Common myeloid progenitor, CD34-positive (primary cell): ENCODE data around the gene MTPN.

Experiments
- CTCF ChIA-PET: fragments of 350-600 bp; sonication (Branson Sonifier 250); formaldehyde crosslinking; loops from one replicate; lab custom pipeline; 2021; ENCODE audit warnings: antibody characterized with exemption; lab: Charles Lee
- POLR2A ChIA-PET: fragments of 350-600 bp; sonication (Branson Sonifier 250); formaldehyde crosslinking; loops from one replicate; lab custom pipeline; 2021; ENCODE audit warnings: antibody characterized with exemption; lab: Charles Lee
- DNase-seq, 3 donors: peaks; one replicate each; pipeline versions ENCODE4 v3.0.0 to v3.0.0-alpha.2; 2013
- H3K27ac ChIP-seq, 2 experiments: 1 replicate in 1 of 2; 2 replicates in 1 of 2; pipeline ENCODE4 v1.7.0; 2013; ENCODE audit warnings: inconsistent platforms in 2 of 2, low read length in 2 of 2, mild to moderate bottlenecking in 2 of 2, low read depth in 1 of 2, moderate library complexity in 1 of 2; ENCODE audit not compliant: severe bottlenecking in 2 of 2, insufficient read depth in 1 of 2, poor library complexity in 1 of 2
- H3K27me3 ChIP-seq, 5 experiments: replicated peaks in 2 of 5; 1 replicate in 3 of 5; 2 replicates in 2 of 5; pipeline versions ENCODE4 v1.6.1 to v1.7.0; 2013; ENCODE audit warnings: low read length in 4 of 5, mild to moderate bottlenecking in 2 of 5, moderate library complexity in 2 of 5, inconsistent platforms in 1 of 5; ENCODE audit not compliant: insufficient read depth in 5 of 5, control insufficient read depth in 4 of 5
- H3K36me3 ChIP-seq, 4 experiments: 1 replicate in 2 of 4; 2 replicates in 2 of 4; pipeline versions ENCODE4 v1.6.1 to v1.7.0; 2013; ENCODE audit warnings: low read length in 3 of 4, control low read depth in 1 of 4, mild to moderate bottlenecking in 1 of 4; ENCODE audit not compliant: control insufficient read depth in 4 of 4, insufficient read depth in 4 of 4
- H3K4me1 ChIP-seq, 4 experiments: 1 replicate in 3 of 4; 2 replicates in 1 of 4; pipeline versions ENCODE4 v1.6.1 to v1.7.1; 2013; ENCODE audit warnings: low read length in 3 of 4, mild to moderate bottlenecking in 3 of 4, control low read depth in 1 of 4, inconsistent platforms in 1 of 4, moderate library complexity in 1 of 4; ENCODE audit not compliant: control insufficient read depth in 4 of 4, insufficient read depth in 4 of 4; ENCODE audit errors: control extremely low read depth in 1 of 4
- H3K4me3 ChIP-seq, 7 experiments: 1 replicate in 4 of 7; 2 replicates in 3 of 7; pipeline versions ENCODE4 v1.5.1 to v1.7.0; 2013; ENCODE audit warnings: mild to moderate bottlenecking in 7 of 7, low read length in 6 of 7, moderate library complexity in 6 of 7, inconsistent platforms in 2 of 7, low read depth in 2 of 7, control low read depth in 1 of 7; ENCODE audit not compliant: insufficient read depth in 4 of 7, control insufficient read depth in 1 of 7; ENCODE audit errors: extremely low read depth in 1 of 7
- H3K9me3 ChIP-seq, 5 experiments: 1 replicate in 4 of 5; 2 replicates in 1 of 5; pipeline versions ENCODE4 v1.6.1 to v1.7.1; 2013; ENCODE audit warnings: low read length in 4 of 5, mild to moderate bottlenecking in 2 of 5, inconsistent platforms in 1 of 5, low read depth in 1 of 5, moderate library complexity in 1 of 5; ENCODE audit not compliant: control insufficient read depth in 4 of 5, insufficient read depth in 2 of 5; ENCODE audit errors: control extremely low read depth in 1 of 5
- WGBS: methylation state at CpG from one replicate; pipeline ENCODE4 v1.1.5; 2013; ENCODE audit not compliant: insufficient coverage; 5-methylcytosine and 5-hydroxymethylcytosine counted together

MTPN gene

DNA sequence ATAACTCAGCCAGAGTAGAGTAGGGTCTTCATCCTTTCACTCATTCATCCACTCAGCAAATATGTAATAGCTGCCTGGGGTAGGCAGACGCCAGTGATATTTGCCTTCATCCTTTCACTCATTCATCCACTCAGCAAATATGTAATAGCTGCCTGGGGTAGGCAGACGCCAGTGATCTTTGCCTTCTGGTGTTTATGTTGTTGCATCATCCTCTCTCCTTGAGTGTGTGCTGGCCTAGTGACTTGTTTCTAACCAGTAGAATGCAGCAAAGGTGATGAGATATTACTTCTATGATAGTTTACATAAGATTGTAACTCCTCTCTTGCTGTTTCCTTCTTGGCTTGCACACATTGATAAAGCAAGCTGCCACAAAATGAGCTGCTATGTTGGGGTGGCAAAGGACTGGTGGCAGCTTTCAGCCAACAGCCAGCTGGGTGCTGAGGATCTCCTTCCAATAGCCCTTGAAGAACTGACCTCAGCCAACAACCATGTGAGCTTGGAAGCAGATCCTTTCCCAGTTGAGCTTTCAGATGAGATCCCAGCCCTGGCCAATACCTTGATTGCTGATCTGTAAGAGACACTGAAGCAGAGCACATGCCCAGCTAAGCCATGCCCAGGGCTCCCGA is 23.2 kb upstream of the MTPN start:
- Histone ChIP-seq H3K27ac (no peak overlapping the region), H3K9me3 (no peaks in the 10 kb centered on the region), H3K4me3 (no peak overlapping the region), H3K36me3 (no peaks in the 10 kb centered on the region), H3K4me1 (no peaks in the 10 kb centered on the region), H3K27me3 (no peaks in the 10 kb centered on the region)
- no peak for DNase-seq
- ChIA-PET POLR2A (interaction anchor here (0.6 kb wide), 1 partner anchor 10 kb away, joined by 3 read pairs; no protein-coding TSS in a partner anchor), CTCF (interaction anchor here (1.0 to 1.6 kb wide), 2 partner anchors 197 to 199 kb away, joined by 4 to 6 read pairs; no protein-coding TSS in a partner anchor)
- 100% methylated on average over 1 of the region's 3 CpGs for WGBS

- Histone ChIP-seq H3K27ac (no peak overlapping the region), H3K27me3 (no peaks in the 10 kb centered on the region), H3K9me3 (no peaks in the 10 kb centered on the region), H3K4me1 (peaks cover 0 to 2% (median under 1%) of the 10 kb centered on the region in 4 experiments), H3K4me3 (no peak overlapping the region), H3K36me3 (no peaks in the 10 kb centered on the region)
- CTCF ChIA-PET = no interaction called here
- DNase-seq = no peak
- POLR2A ChIA-PET = no interaction called here
Measured at GRCh38 chr7:135998081-135998480, 20.9 kb upstream of the MTPN start.

DNA sequence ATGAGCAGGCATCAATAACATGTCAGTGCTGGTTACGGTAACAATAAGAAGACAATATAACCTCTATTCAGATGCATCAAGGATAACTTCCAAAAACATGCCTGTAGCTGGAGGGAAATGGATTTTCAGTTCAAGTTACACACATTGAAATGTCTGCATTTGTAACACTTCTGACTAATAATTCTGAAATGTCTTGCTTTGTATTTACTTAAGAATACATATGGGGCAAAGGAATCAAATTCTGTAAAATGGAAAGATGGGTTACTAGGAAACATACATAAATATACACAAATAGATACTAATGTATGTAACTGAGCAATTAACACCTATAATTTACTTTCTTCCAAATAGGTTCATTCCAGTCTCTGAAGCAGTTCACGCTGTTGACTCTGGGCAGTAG is 18.6 kb upstream of the MTPN start:
- no CpG with 5 or more reads among the region's 2 CpGs for WGBS
- ChIA-PET POLR2A (interaction anchor here (0.6 kb wide), 1 partner anchor 1326 kb away, joined by 3 read pairs; no protein-coding TSS in a partner anchor), CTCF (interaction anchor here (1.6 kb wide), 1 partner anchor 12 kb away, joined by 5 read pairs; no protein-coding TSS in a partner anchor)
- H3K4me3 ChIP-seq = no peak overlapping the region
- H3K9me3 ChIP-seq = no peaks in the 10 kb centered on the region
- H3K4me1 ChIP-seq = peaks cover 1 to 16% (median 12%) of the 10 kb centered on the region in 4 experiments
- no peak for DNase-seq
- H3K27ac ChIP-seq = no peak overlapping the region
- H3K36me3 ChIP-seq = no peaks in the 10 kb centered on the region
- H3K27me3 ChIP-seq = no peaks in the 10 kb centered on the region

- Histone ChIP-seq H3K9me3 (no peaks in the 10 kb centered on the region), H3K4me3 (no peak overlapping the region), H3K36me3 (no peaks in the 10 kb centered on the region), H3K27ac (no peak overlapping the region), H3K27me3 (no peaks in the 10 kb centered on the region), H3K4me1 (peaks cover 2 to 26% (median 18%) of the 10 kb centered on the region in 4 experiments)
- CTCF ChIA-PET = interaction anchor here (0.9 to 1.6 kb wide), 3 partner anchors 10 to 195 kb away, joined by 3 to 5 read pairs (median 3); no protein-coding TSS in a partner anchor
- peak in 1 of 3 donors; percentile 24 for DNase-seq
- POLR2A ChIA-PET = no interaction called here
- WGBS = 96% methylated on average over 4 of the region's 6 CpGs
Measured at GRCh38 chr7:135994466-135995205, 17.5 kb upstream of the MTPN start.

- POLR2A ChIA-PET = no interaction called here
Measured at GRCh38 chr7:135993950-135994349, 16.8 kb upstream of the MTPN start.

GRCh38 chr7:135991906-135992305 is 14.7 kb upstream of the MTPN start:
- no peak for DNase-seq
- ChIA-PET POLR2A (no interaction called here), CTCF (interaction anchor here (1.4 kb wide), 1 partner anchor 16 kb away, joined by 4 read pairs; no protein-coding TSS in a partner anchor)
- WGBS = 100% methylated on average over 1 of the region's 2 CpGs
- H3K9me3 ChIP-seq = no peaks in the 10 kb centered on the region
- H3K4me3 ChIP-seq = peak overlapping the region in 2 of 7 experiments; percentile 38 to 43
- no peak overlapping the region for H3K27ac ChIP-seq
- no peaks in the 10 kb centered on the region for H3K27me3 ChIP-seq
- H3K4me1 ChIP-seq = peaks cover 2 to 26% (median 18%) of the 10 kb centered on the region in 4 experiments
- H3K36me3 ChIP-seq = no peaks in the 10 kb centered on the region

More at GRCh38 chr7:135993950-135994349, 16.8 kb upstream of the MTPN start:
- H3K4me3 ChIP-seq = no peak overlapping the region
- no peaks in the 10 kb centered on the region for H3K36me3 ChIP-seq
- CTCF ChIA-PET = interaction anchor here (1.2 to 1.4 kb wide), 2 partner anchors 28 to 195 kb away, joined by 3 read pairs; no protein-coding TSS in a partner anchor
- H3K27me3 ChIP-seq = no peaks in the 10 kb centered on the region
- WGBS = no CpG with 5 or more reads among the region's 3 CpGs
- DNase-seq = peak in 2 of 3 donors; percentile 45 to 47
- no peak overlapping the region for H3K27ac ChIP-seq
- H3K9me3 ChIP-seq = no peaks in the 10 kb centered on the region
- H3K4me1 ChIP-seq = peaks cover 2 to 26% (median 18%) of the 10 kb centered on the region in 4 experiments
